Measurements from ENCODE around the gene GRID1.
A peak's percentile ranks its signal among the peaks of the same experiment; 100 is the strongest.

Gene GRID1

DNA sequence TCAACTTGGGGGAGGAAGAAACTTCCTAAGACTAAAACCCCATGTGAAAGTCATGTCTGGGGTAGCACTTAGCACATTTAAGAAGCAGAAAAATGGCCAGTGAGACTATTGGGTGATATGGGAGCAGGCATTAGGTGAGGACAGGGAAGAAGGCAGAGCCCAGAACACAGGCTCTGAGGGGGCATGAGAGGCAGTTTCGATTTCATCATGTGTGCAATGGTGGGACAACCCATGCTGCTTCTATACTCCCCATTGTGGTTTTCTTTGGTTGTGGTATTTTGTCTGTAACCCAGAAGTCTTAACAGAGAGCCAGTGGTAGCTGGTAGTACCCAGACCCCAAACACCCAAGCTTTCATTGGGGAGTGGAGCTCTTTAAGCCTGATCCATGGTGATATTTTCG lies 752.0 kb downstream of the GRID1 start:
- no peak for DNase-seq
- WGBS (ENCODE audit: extremely low coverage, insufficient coverage, low lambda C conversion rate): no CpG with 5 or more reads among the region's 2 CpGs
- H4K8ac ChIP-seq (ENCODE audit: low read depth, low read length): no peak overlapping the region

DNA sequence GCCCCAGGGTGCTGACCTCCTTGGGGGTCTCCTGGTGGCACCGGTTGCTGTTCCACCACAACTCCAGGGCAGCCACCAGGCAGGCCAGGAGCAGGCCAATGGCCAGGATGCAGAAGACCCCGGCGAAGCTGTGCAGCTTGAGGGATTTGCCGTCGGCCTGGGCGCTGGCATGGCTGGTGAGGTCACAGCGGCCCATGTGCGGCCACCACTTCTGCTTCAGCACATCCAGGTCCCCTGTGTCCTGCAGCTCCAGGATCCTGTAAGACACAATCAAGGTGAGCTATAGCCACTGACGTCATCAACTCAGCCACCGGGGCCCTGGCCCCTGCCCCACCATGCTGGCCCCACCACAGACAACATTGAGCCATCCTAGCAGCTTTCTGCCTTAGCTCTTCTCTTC lies 753.2 kb downstream of the GRID1 start:
- H4K5ac ChIP-seq (ENCODE audit: low read length): no peak overlapping the region
- no peak overlapping the region for H2BK120ac ChIP-seq (ENCODE audit: low read depth, low read length)
- no peak overlapping the region for H3K27ac ChIP-seq (ENCODE audit: low read depth, low read length)
- no peak overlapping the region for H2AK5ac ChIP-seq (ENCODE audit: low read length)
- H3K79me1 ChIP-seq (ENCODE audit: low read length): no peaks in the 10 kb centered on the region
- H2BK5ac ChIP-seq (ENCODE audit: low read length): no peak overlapping the region
- H3K18ac ChIP-seq (ENCODE audit: low read length): no peak overlapping the region
- no peak overlapping the region for H4K8ac ChIP-seq (ENCODE audit: low read depth, low read length)
- H3K9ac ChIP-seq (ENCODE audit: low read length): no peak overlapping the region
- H3K23ac ChIP-seq (ENCODE audit: low read length): no peak overlapping the region
- H3K4me2 ChIP-seq (ENCODE audit: low read length): no peak overlapping the region
- no peak overlapping the region for H3K4me3 ChIP-seq (ENCODE audit: low read length)
- no peaks in the 10 kb centered on the region for H3K4me1 ChIP-seq (ENCODE audit: control insufficient read depth, low read depth, low read length)
- H3K56ac ChIP-seq (ENCODE audit: low read length): no peak overlapping the region
- no peak overlapping the region for H2BK15ac ChIP-seq (replicated peaks; ENCODE audit: low read depth)
- no CpG with 5 or more reads among the region's 10 CpGs for WGBS (ENCODE audit: extremely low coverage, insufficient coverage, low lambda C conversion rate)
- no peaks in the 10 kb centered on the region for H3K27me3 ChIP-seq (ENCODE audit: insufficient read depth, low read length, poor library complexity)
- H3K4ac ChIP-seq (ENCODE audit: low read depth, low read length): no peak overlapping the region
- no peaks in the 10 kb centered on the region for H3K36me3 ChIP-seq (ENCODE audit: control insufficient read depth, insufficient read depth, low read length)
- no peaks in the 10 kb centered on the region for H3K79me2 ChIP-seq (ENCODE audit: control insufficient read depth, insufficient read depth, low read length)
- DNase-seq: no peak

More for the DNA sequence above, 752.0 kb downstream of the GRID1 start:
- Histone ChIP-seq H3K18ac (ENCODE audit: low read length) (no peak overlapping the region), H2BK15ac (replicated peaks; ENCODE audit: low read depth) (no peak overlapping the region), H2BK5ac (ENCODE audit: low read length) (no peak overlapping the region), H3K4me1 (ENCODE audit: control insufficient read depth, low read depth, low read length) (no peaks in the 10 kb centered on the region), H3K4ac (ENCODE audit: low read depth, low read length) (no peak overlapping the region), H3K23ac (ENCODE audit: low read length) (no peak overlapping the region), H3K79me2 (ENCODE audit: control insufficient read depth, insufficient read depth, low read length) (no peaks in the 10 kb centered on the region), H3K4me2 (ENCODE audit: low read length) (no peak overlapping the region), H4K5ac (ENCODE audit: low read length) (no peak overlapping the region), H3K56ac (ENCODE audit: low read length) (no peak overlapping the region), H3K36me3 (ENCODE audit: control insufficient read depth, insufficient read depth, low read length) (no peaks in the 10 kb centered on the region), H2AK5ac (ENCODE audit: low read length) (no peak overlapping the region), H3K9ac (ENCODE audit: low read length) (no peak overlapping the region), H3K79me1 (ENCODE audit: low read length) (no peaks in the 10 kb centered on the region), H3K4me3 (ENCODE audit: low read length) (no peak overlapping the region), H2BK120ac (ENCODE audit: low read depth, low read length) (no peak overlapping the region), H3K27me3 (ENCODE audit: insufficient read depth, low read length, poor library complexity) (no peaks in the 10 kb centered on the region), H3K27ac (ENCODE audit: low read depth, low read length) (no peak overlapping the region)

- no peaks in the 10 kb centered on the region for H3K4me1 ChIP-seq (ENCODE audit: control insufficient read depth, low read depth, low read length)
- DNase-seq: peak; percentile 25
- H3K36me3 ChIP-seq (ENCODE audit: control insufficient read depth, insufficient read depth, low read length): no peaks in the 10 kb centered on the region
- H3K18ac ChIP-seq (ENCODE audit: low read length): no peak overlapping the region
- H2BK15ac ChIP-seq (replicated peaks; ENCODE audit: low read depth): no peak overlapping the region
- no peak overlapping the region for H3K4ac ChIP-seq (ENCODE audit: low read depth, low read length)
- no peak overlapping the region for H3K23ac ChIP-seq (ENCODE audit: low read length)
- H3K9ac ChIP-seq (ENCODE audit: low read length): no peak overlapping the region
- H4K5ac ChIP-seq (ENCODE audit: low read length): no peak overlapping the region
- H2BK120ac ChIP-seq (ENCODE audit: low read depth, low read length): no peak overlapping the region
- no peaks in the 10 kb centered on the region for H3K27me3 ChIP-seq (ENCODE audit: insufficient read depth, low read length, poor library complexity)
- no CpG with 5 or more reads among the region's 6 CpGs for WGBS (ENCODE audit: extremely low coverage, insufficient coverage, low lambda C conversion rate)
- no peaks in the 10 kb centered on the region for H3K79me1 ChIP-seq (ENCODE audit: low read length)
- no peak overlapping the region for H3K27ac ChIP-seq (ENCODE audit: low read depth, low read length)
- H3K79me2 ChIP-seq (ENCODE audit: control insufficient read depth, insufficient read depth, low read length): no peaks in the 10 kb centered on the region
- no peak overlapping the region for H3K4me2 ChIP-seq (ENCODE audit: low read length)
- no peak overlapping the region for H2AK5ac ChIP-seq (ENCODE audit: low read length)
- no peak overlapping the region for H2BK5ac ChIP-seq (ENCODE audit: low read length)
- no peak overlapping the region for H3K56ac ChIP-seq (ENCODE audit: low read length)
- H3K4me3 ChIP-seq (ENCODE audit: low read length): no peak overlapping the region
- no peak overlapping the region for H4K8ac ChIP-seq (ENCODE audit: low read depth, low read length)
These were observed 753.8 kb downstream of the GRID1 start for GRCh38 chr10:85612833-85613232.

- Histone ChIP-seq H2BK15ac (replicated peaks; ENCODE audit: low read depth) (no peak overlapping the region), H3K27me3 (ENCODE audit: insufficient read depth, low read length, poor library complexity) (no peaks in the 10 kb centered on the region), H3K56ac (ENCODE audit: low read length) (no peak overlapping the region), H2BK120ac (ENCODE audit: low read depth, low read length) (no peak overlapping the region), H4K5ac (ENCODE audit: low read length) (no peak overlapping the region), H3K4me3 (ENCODE audit: low read length) (no peak overlapping the region), H3K9ac (ENCODE audit: low read length) (no peak overlapping the region), H3K4me2 (ENCODE audit: low read length) (no peak overlapping the region), H3K79me2 (ENCODE audit: control insufficient read depth, insufficient read depth, low read length) (no peaks in the 10 kb centered on the region), H4K8ac (ENCODE audit: low read depth, low read length) (no peak overlapping the region), H3K23ac (ENCODE audit: low read length) (no peak overlapping the region), H2AK5ac (ENCODE audit: low read length) (no peak overlapping the region), H3K79me1 (ENCODE audit: low read length) (no peaks in the 10 kb centered on the region), H3K36me3 (ENCODE audit: control insufficient read depth, insufficient read depth, low read length) (no peaks in the 10 kb centered on the region), H3K4me1 (ENCODE audit: control insufficient read depth, low read depth, low read length) (no peaks in the 10 kb centered on the region), H2BK5ac (ENCODE audit: low read length) (no peak overlapping the region), H3K4ac (ENCODE audit: low read depth, low read length) (no peak overlapping the region), H3K27ac (ENCODE audit: low read depth, low read length) (no peak overlapping the region), H3K18ac (ENCODE audit: low read length) (no peak overlapping the region)
- DNase-seq: no peak
- no CpG with 5 or more reads among the region's 3 CpGs for WGBS (ENCODE audit: extremely low coverage, insufficient coverage, low lambda C conversion rate)
These were observed 754.2 kb downstream of the GRID1 start for GRCh38 chr10:85612378-85612775.

- H2BK120ac ChIP-seq (ENCODE audit: low read depth, low read length): no peak overlapping the region
- no peak for DNase-seq
- H3K9ac ChIP-seq (ENCODE audit: low read length): no peak overlapping the region
- H3K4ac ChIP-seq (ENCODE audit: low read depth, low read length): no peak overlapping the region
- H3K56ac ChIP-seq (ENCODE audit: low read length): no peak overlapping the region
- no peak overlapping the region for H2BK15ac ChIP-seq (replicated peaks; ENCODE audit: low read depth)
- no CpG with 5 or more reads among the region's 7 CpGs for WGBS (ENCODE audit: extremely low coverage, insufficient coverage, low lambda C conversion rate)
- no peak overlapping the region for H4K8ac ChIP-seq (ENCODE audit: low read depth, low read length)
- no peak overlapping the region for H3K4me3 ChIP-seq (ENCODE audit: low read length)
- no peak overlapping the region for H3K27ac ChIP-seq (ENCODE audit: low read depth, low read length)
- no peaks in the 10 kb centered on the region for H3K27me3 ChIP-seq (ENCODE audit: insufficient read depth, low read length, poor library complexity)
- H3K23ac ChIP-seq (ENCODE audit: low read length): no peak overlapping the region
- H4K5ac ChIP-seq (ENCODE audit: low read length): no peak overlapping the region
- no peaks in the 10 kb centered on the region for H3K79me1 ChIP-seq (ENCODE audit: low read length)
- H3K4me1 ChIP-seq (ENCODE audit: control insufficient read depth, low read depth, low read length): no peaks in the 10 kb centered on the region
- H2BK5ac ChIP-seq (ENCODE audit: low read length): no peak overlapping the region
- H3K4me2 ChIP-seq (ENCODE audit: low read length): no peak overlapping the region
- no peaks in the 10 kb centered on the region for H3K36me3 ChIP-seq (ENCODE audit: control insufficient read depth, insufficient read depth, low read length)
- H3K79me2 ChIP-seq (ENCODE audit: control insufficient read depth, insufficient read depth, low read length): no peaks in the 10 kb centered on the region
- no peak overlapping the region for H2AK5ac ChIP-seq (ENCODE audit: low read length)
- H3K18ac ChIP-seq (ENCODE audit: low read length): no peak overlapping the region
These were observed 754.7 kb downstream of the GRID1 start for GRCh38 chr10:85611746-85612377.

GRCh38 chr10:85611093-85611740 lies 755.4 kb downstream of the GRID1 start:
- no CpG with 5 or more reads among the region's 5 CpGs for WGBS (ENCODE audit: extremely low coverage, insufficient coverage, low lambda C conversion rate)

More at GRCh38 chr10:85611093-85611740, 755.4 kb downstream of the GRID1 start:
- Histone ChIP-seq H3K27ac (ENCODE audit: low read depth, low read length) (no peak overlapping the region), H3K4me1 (ENCODE audit: control insufficient read depth, low read depth, low read length) (no peaks in the 10 kb centered on the region), H4K8ac (ENCODE audit: low read depth, low read length) (no peak overlapping the region), H4K5ac (ENCODE audit: low read length) (no peak overlapping the region), H2AK5ac (ENCODE audit: low read length) (no peak overlapping the region), H3K4me2 (ENCODE audit: low read length) (no peak overlapping the region), H3K36me3 (ENCODE audit: control insufficient read depth, insufficient read depth, low read length) (no peaks in the 10 kb centered on the region), H3K18ac (ENCODE audit: low read length) (no peak overlapping the region), H3K4ac (ENCODE audit: low read depth, low read length) (no peak overlapping the region), H2BK5ac (ENCODE audit: low read length) (no peak overlapping the region), H3K79me2 (ENCODE audit: control insufficient read depth, insufficient read depth, low read length) (no peaks in the 10 kb centered on the region), H3K79me1 (ENCODE audit: low read length) (no peaks in the 10 kb centered on the region), H3K9ac (ENCODE audit: low read length) (no peak overlapping the region), H2BK15ac (replicated peaks; ENCODE audit: low read depth) (no peak overlapping the region), H3K27me3 (ENCODE audit: insufficient read depth, low read length, poor library complexity) (no peaks in the 10 kb centered on the region), H2BK120ac (ENCODE audit: low read depth, low read length) (no peak overlapping the region), H3K56ac (ENCODE audit: low read length) (no peak overlapping the region), H3K23ac (ENCODE audit: low read length) (no peak overlapping the region), H3K4me3 (ENCODE audit: low read length) (no peak overlapping the region)
- no peak for DNase-seq
